ENCODE data around the gene RAB8A.

GRCh38 chr19:16127776-16128371 is 16.2 kb downstream of the RAB8A start:
- TF ChIP-seq CTCF (IDR thresholded peaks at IDR 0.05): no peak
- no peak for TF ChIP-seq POLR2A (IDR thresholded peaks at IDR 0.05)

Measured in adrenal gland (tissue), 5 donors.